Gastrocnemius medialis (tissue), 4 donors: ENCODE results near the gene KPNA2.

Source experiments
- CTCF ChIP-seq, 5 experiments: fragments of 450-650 bp in 3 of 5; fragments of 200-600 bp in 2 of 5; sonication (generic) in 2 of 5; IDR thresholded peaks in 4 of 5; conservative IDR thresholded peaks in 1 of 5; 1 replicate in 4 of 5; 2 replicates in 1 of 5; pipeline ENCODE4 v1.5.1; 2016 to 2019; ENCODE audit warnings: antibody characterized with exemption in 5 of 5, mild to moderate bottlenecking in 3 of 5, moderate library complexity in 3 of 5
- POLR2A ChIP-seq, 2 donors: fragments of 450-650 bp; IDR thresholded peaks; one replicate each; pipeline ENCODE4 v1.6.1; 2017; ENCODE audit warnings: antibody characterized with exemption in 2 of 2, mild to moderate bottlenecking in 2 of 2, moderate library complexity in 2 of 2

DNA sequence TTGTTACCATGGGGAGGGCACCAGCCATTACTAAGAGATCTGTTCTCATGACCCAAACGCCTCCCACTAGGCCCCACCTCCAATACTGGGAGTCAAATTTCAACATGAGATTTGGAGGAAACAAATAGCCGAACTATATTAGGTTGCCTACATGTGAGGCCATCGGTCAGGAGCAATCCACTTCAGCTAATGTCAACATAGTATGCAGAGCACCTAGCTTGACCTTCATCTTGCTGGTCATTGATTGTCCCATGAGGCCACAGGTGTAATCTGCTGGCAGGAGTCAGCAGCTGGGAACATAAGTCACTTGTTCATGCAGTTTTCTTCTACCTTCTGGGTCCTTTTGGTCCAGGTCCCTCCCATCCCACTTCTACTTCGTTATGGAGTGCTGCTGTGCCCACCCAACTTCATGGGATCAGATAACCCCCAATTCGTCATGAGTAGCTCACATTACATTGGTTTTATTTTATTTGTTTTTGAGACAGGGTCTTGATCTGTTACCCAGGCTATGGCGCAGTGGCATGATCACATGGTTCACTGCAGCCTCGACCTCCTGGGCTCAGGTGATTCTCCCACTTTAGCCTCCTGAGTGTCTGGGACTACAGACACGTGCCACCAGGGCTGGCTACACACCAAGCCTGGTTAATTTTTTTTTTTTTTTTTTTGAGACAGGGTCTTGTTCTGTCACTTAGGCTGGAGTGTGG is 5.9 kb upstream of the KPNA2 start:
- TF ChIP-seq CTCF (IDR thresholded peaks at IDR 0.05 in 4 of 5, conservative IDR thresholded peaks at IDR 0.05 in 1 of 5) (no peak), POLR2A (IDR thresholded peaks at IDR 0.05) (no peak)
